Neural cell (in vitro differentiated cells): ENCODE data around the gene ZNF677. TPM values are rescaled to one million over a fixed set of nuclear protein-coding genes. Genes with fewer than 3 reads are reported as not detected.

Experiments used
- H2AFZ ChIP-seq: fragments of 200-600, 300-800 bp; sonication (generic), shearing (Covaris generic); 2 replicates; pipeline ENCODE4 v1.6.0; 2014; ENCODE audit warnings: low read depth, mild to moderate bottlenecking, antibody characterized with exemption, low read length, moderate library complexity
- H3F3A ChIP-seq: fragments of 200-600 bp; shearing (Covaris generic); 2 replicates; pipeline ENCODE4 v1.6.1; 2016; ENCODE audit warnings: mild to moderate bottlenecking, moderate library complexity, mixed read lengths, antibody characterized with exemption, low read length; ENCODE audit not compliant: insufficient read depth, poor library complexity, severe bottlenecking
- H3K27ac ChIP-seq: fragments of 200-600, 300-800 bp; sonication (generic), shearing (Covaris generic); 2 replicates; pipeline ENCODE4 v1.5.1; 2014; ENCODE audit warnings: mild to moderate bottlenecking, low read length, moderate library complexity
- H3K27me3 ChIP-seq: fragments of 300-800, 200-600 bp; sonication (generic), shearing (Covaris generic); 2 replicates; pipeline ENCODE4 v1.6.0; 2014; ENCODE audit warnings: mild to moderate bottlenecking, low read depth, low read length, moderate library complexity; ENCODE audit not compliant: insufficient read depth
- H3K36me3 ChIP-seq: fragments of 300-800, 200-600 bp; sonication (generic), shearing (Covaris generic); 2 replicates; pipeline ENCODE4 v1.5.1; 2014; ENCODE audit warnings: mild to moderate bottlenecking, antibody characterized with exemption, low read length, moderate library complexity; ENCODE audit not compliant: insufficient read depth
- H3K4me2 ChIP-seq: fragments of 300-800, 200-600 bp; sonication (generic), shearing (Covaris generic); 2 replicates; pipeline ENCODE4 v1.6.0; 2014; ENCODE audit warnings: mild to moderate bottlenecking, low read length
- H3K4me3 ChIP-seq: fragments of 300-800, 200-600 bp; sonication (generic), shearing (Covaris generic); 2 replicates; pipeline ENCODE4 v1.5.1; 2014; ENCODE audit warnings: mild to moderate bottlenecking, low read length, moderate library complexity
- H3K79me2 ChIP-seq: fragments of 200-600 bp; shearing (Covaris generic); replicated peaks from 2 replicates; pipeline ENCODE4 v1.6.0; 2014; ENCODE audit warnings: mild to moderate bottlenecking, low read length, moderate library complexity; ENCODE audit not compliant: insufficient read depth
- H3K9ac ChIP-seq: fragments of 300-800, 200-600 bp; sonication (generic), shearing (Covaris generic); 2 replicates; pipeline ENCODE4 v1.6.1; 2016; ENCODE audit warnings: mild to moderate bottlenecking, low read length, mixed read lengths
- H3K9me2 ChIP-seq: fragments of 200-600 bp; shearing (Covaris generic); 2 replicates; pipeline ENCODE4 v1.6.1; 2016; ENCODE audit warnings: mild to moderate bottlenecking, low read length, mixed read lengths; ENCODE audit not compliant: insufficient read depth
- H3K9me3 ChIP-seq: fragments of 200-600, 300-800 bp; sonication (generic), shearing (Covaris generic); 2 replicates; pipeline ENCODE4 v1.6.1; 2016; ENCODE audit warnings: mild to moderate bottlenecking, mixed run types, low read length, moderate library complexity, mixed read lengths
- H4K20me1 ChIP-seq: fragments of 200-600 bp; shearing (Covaris generic); 2 replicates; pipeline ENCODE4 v1.6.1; 2016; ENCODE audit warnings: mild to moderate bottlenecking, mixed run types; ENCODE audit not compliant: insufficient read depth
- CTCF ChIP-seq: fragments of 450-650 bp; IDR thresholded peaks from 2 replicates; pipeline ENCODE4 v1.5.1; 2014; ENCODE audit warnings: antibody characterized with exemption, mild to moderate bottlenecking, moderate library complexity; ENCODE audit not compliant: poor library complexity, severe bottlenecking
- EP300 ChIP-seq: fragments of 450-650 bp; conservative IDR thresholded peaks from 2 replicates; pipeline ENCODE4 v1.6.1; 2014; ENCODE audit warnings: antibody characterized with exemption, mild to moderate bottlenecking, moderate library complexity; ENCODE audit not compliant: poor library complexity, severe bottlenecking
- EZH2 ChIP-seq: fragments of 200-600, 300-800 bp; shearing (Covaris generic), sonication (generic); IDR thresholded peaks from 2 replicates; pipeline ENCODE4 v1.6.1; 2014; ENCODE audit warnings: antibody characterized with exemption, low read length, borderline replicate concordance, mild to moderate bottlenecking; ENCODE audit not compliant: insufficient read depth, poor library complexity, severe bottlenecking
- MXI1 ChIP-seq: fragments of 450-650 bp; conservative IDR thresholded peaks from 2 replicates; pipeline ENCODE4 v1.6.1; 2014; ENCODE audit warnings: antibody characterized with exemption, mild to moderate bottlenecking; ENCODE audit not compliant: poor library complexity, severe bottlenecking
- POLR2AphosphoS5 ChIP-seq: IDR thresholded peaks from 2 replicates; pipeline ENCODE4 v1.6.1; 2012
- RAD21 ChIP-seq: fragments of 450-650 bp; conservative IDR thresholded peaks from 2 replicates; pipeline ENCODE4 v1.6.1; 2014; ENCODE audit warnings: antibody characterized with exemption, mild to moderate bottlenecking, moderate library complexity
- REST ChIP-seq: IDR thresholded peaks from 2 replicates; pipeline ENCODE4 v1.6.1; 2012; ENCODE audit warnings: borderline replicate concordance
- SMC3 ChIP-seq: fragments of 450-650 bp; conservative IDR thresholded peaks from 2 replicates; pipeline ENCODE4 v1.6.1; 2014; ENCODE audit warnings: antibody characterized with exemption, mild to moderate bottlenecking, moderate library complexity; ENCODE audit not compliant: poor library complexity
- TAF1 ChIP-seq: IDR thresholded peaks from 2 replicates; pipeline ENCODE4 v1.6.1; 2012; ENCODE audit warnings: low read depth
- polyA plus RNA-seq: library from polyadenylated mRNA; depleted of rRNA; stranded (reverse); fragments of >200 nt; gene quantifications from 2 replicates; pipeline ENCODE4 v1.2.3, GENCODE V29; 2014

ZNF677 gene
- polyA plus RNA-seq, 1 donor from 2014 or later = 35.4 TPM

GRCh38 chr19:53196777-53197396 is 57.8 kb downstream of the ZNF677 start:
- peak; percentile 52 for TF ChIP-seq TAF1
- no peak for TF ChIP-seq RAD21
- peak; percentile 57 for TF ChIP-seq POLR2AphosphoS5
- no peak for TF ChIP-seq CTCF
- TF ChIP-seq MXI1 = peak; percentile 34
- Histone ChIP-seq H3K27ac (no peak overlapping the region), H3K79me2 (no peaks in the 10 kb centered on the region)

GRCh38 chr19:53195265-53195903 is 59.3 kb downstream of the ZNF677 start:
- peaks cover 6% of the 10 kb centered on the region for H3F3A ChIP-seq
- no peaks in the 10 kb centered on the region for H3K27me3 ChIP-seq
- H3K4me3 ChIP-seq = no peak overlapping the region
- H3K79me2 ChIP-seq = no peaks in the 10 kb centered on the region
- TF ChIP-seq EZH2 (no peak), MXI1 (no peak), REST (no peak), POLR2AphosphoS5 (peak; percentile 15), CTCF (peak; percentile 96), TAF1 (no peak), SMC3 (peak; percentile 84), EP300 (peak; percentile 12), RAD21 (peak; percentile 95)
- peak overlapping the region; percentile 20 for H3K9ac ChIP-seq
- H4K20me1 ChIP-seq = no peaks in the 10 kb centered on the region
- no peaks in the 10 kb centered on the region for H3K36me3 ChIP-seq
- no peak overlapping the region for H3K27ac ChIP-seq
- no peaks in the 10 kb centered on the region for H3K9me2 ChIP-seq
- H3K4me2 ChIP-seq = no peak overlapping the region
- no peaks in the 10 kb centered on the region for H3K9me3 ChIP-seq
- no peak overlapping the region for H2AFZ ChIP-seq

More at GRCh38 chr19:53196777-53197396, 57.8 kb downstream of the ZNF677 start:
- H4K20me1 ChIP-seq = no peaks in the 10 kb centered on the region
- H3K27me3 ChIP-seq = no peaks in the 10 kb centered on the region
- H3K4me2 ChIP-seq = no peak overlapping the region
- H3K9me2 ChIP-seq = no peaks in the 10 kb centered on the region
- no peaks in the 10 kb centered on the region for H3K9me3 ChIP-seq
- no peaks in the 10 kb centered on the region for H3K36me3 ChIP-seq
- H3F3A ChIP-seq = peaks cover 6% of the 10 kb centered on the region
- H3K9ac ChIP-seq = peak overlapping the region; percentile 60
- H3K4me3 ChIP-seq = peak overlapping the region; percentile 71
- peak overlapping the region; percentile 61 for H2AFZ ChIP-seq
